MCF 10A (cell line): ENCODE measurements around the gene HCFC1. TPM values are rescaled to one million over a fixed set of nuclear protein-coding genes. Genes with fewer than 3 reads are reported as not detected.
"Not testable (repeated sequence)": the region's sequence is repeated elsewhere in the genome, so short reads cannot be mapped to it uniquely, and the experiment has no call there.

Experiments used
- BruUV-seq: library from RNA; stranded (reverse); fragments of 400-500 nt; replicated peaks from 2 replicates; lab custom pipeline; 2021; lab: Mats Ljungman, UMichigan
- CTCF ChIA-PET: fragments of 300-600 bp; sonication (Branson Sonifier 250); formaldehyde crosslinking; extraction: SDS; loops from one replicate; lab custom pipeline; 2021; ENCODE audit warnings: antibody characterized with exemption, inconsistent platforms; lab: Yijun Ruan, JAX
- POLR2A ChIA-PET: fragments of 300-600, 350-650 bp; sonication (Branson Sonifier 250); formaldehyde crosslinking; extraction: SDS; loops from one replicate; lab custom pipeline; 2020; ENCODE audit warnings: antibody characterized with exemption, inconsistent platforms; lab: Yijun Ruan, JAX
- DNase-seq: peaks from one replicate; pipeline ENCODE4 v3.0.0-alpha.2; 2018; ENCODE audit not compliant: unreplicated experiment
- H3K27ac Mint-ChIP-seq: one replicate; pipeline ENCODE4 v1.8.0; 2022; ENCODE audit warnings: mild to moderate bottlenecking, low read depth, mixed read lengths; ENCODE audit not compliant: unreplicated experiment
- H3K27me3 Mint-ChIP-seq: one replicate; pipeline ENCODE4 v1.8.0; 2022; ENCODE audit warnings: mixed read lengths; ENCODE audit not compliant: insufficient read depth, unreplicated experiment
- H3K36me3 Mint-ChIP-seq: one replicate; pipeline ENCODE4 v1.8.0; 2022; ENCODE audit warnings: mild to moderate bottlenecking, moderate library complexity, mixed read lengths; ENCODE audit not compliant: insufficient read depth, unreplicated experiment
- H3K4me1 Mint-ChIP-seq: one replicate; pipeline ENCODE4 v1.8.0; 2022; ENCODE audit warnings: mixed read lengths; ENCODE audit not compliant: insufficient read depth, unreplicated experiment
- H3K4me3 Mint-ChIP-seq: one replicate; pipeline ENCODE4 v1.8.0; 2022; ENCODE audit warnings: mild to moderate bottlenecking, moderate library complexity, mixed read lengths; ENCODE audit not compliant: unreplicated experiment
- H3K9me3 Mint-ChIP-seq: one replicate; pipeline ENCODE4 v1.8.0; 2022; ENCODE audit warnings: mixed read lengths; ENCODE audit not compliant: unreplicated experiment
- CTCF ChIP-seq: fragments of 200-600 bp; IDR thresholded peaks from one replicate; pipeline ENCODE4 v1.8.0; 2022; ENCODE audit warnings: antibody characterized with exemption, mild to moderate bottlenecking; ENCODE audit not compliant: unreplicated experiment
- intact Hi-C: fragments of 100-400 bp; cut with micrococcal nuclease; formaldehyde crosslinking; loops from 2 replicates; pipeline ENCODE4 v1.14.1; 2022
- total RNA-seq: library from RNA; stranded (reverse); gene quantifications from 2 replicates; pipeline ENCODE4 v1.2.3, GENCODE V29; 2022

HCFC1 gene
- total RNA-seq, 1 experiment from 2014 or later, result 44.5 TPM

- H3K27me3 Mint-ChIP-seq, result peaks cover 49% of the 10 kb centered on the region
- BruUV-seq, result no TSS peak
- no peak for TF ChIP-seq CTCF
- no peak for DNase-seq
- no peak overlapping the region for H3K27ac Mint-ChIP-seq
- H3K36me3 Mint-ChIP-seq, result no peaks in the 10 kb centered on the region
- intact Hi-C loops, result no loop called here
- H3K4me1 Mint-ChIP-seq, result peaks cover 6% of the 10 kb centered on the region
- H3K9me3 Mint-ChIP-seq, result no peaks in the 10 kb centered on the region
- H3K4me3 Mint-ChIP-seq, result no peak overlapping the region
- ChIA-PET POLR2A (no interaction called here), CTCF (interaction anchor here (0.6 to 0.8 kb wide), 4 partner anchors 17 to 493 kb away, joined by 3 to 4 read pairs (median 3); no protein-coding TSS in a partner anchor)
Measured at GRCh38 chrX:154000051-154000450, 28.4 kb upstream of the HCFC1 start.

- no peak for DNase-seq
- Mint-ChIP-seq H3K27ac (no peak overlapping the region), H3K9me3 (no peaks in the 10 kb centered on the region), H3K36me3 (no peaks in the 10 kb centered on the region), H3K27me3 (peaks cover 45% of the 10 kb centered on the region), H3K4me3 (no peak overlapping the region), H3K4me1 (peaks cover 6% of the 10 kb centered on the region)
- intact Hi-C loops, result no loop called here
- BruUV-seq, result no TSS peak
- TF ChIP-seq CTCF, result no peak
- ChIA-PET CTCF (interaction anchor here (0.6 to 0.7 kb wide), 2 partner anchors 77 to 492 kb away, joined by 3 to 4 read pairs; no protein-coding TSS in a partner anchor), POLR2A (no interaction called here)
Measured at GRCh38 chrX:153999359-154000037, 27.9 kb upstream of the HCFC1 start.

- intact Hi-C loops, result no loop called here
- H3K27ac Mint-ChIP-seq, result no peak overlapping the region
- no peaks in the 10 kb centered on the region for H3K9me3 Mint-ChIP-seq
- POLR2A ChIA-PET, result interaction anchor here (0.8 to 1.0 kb wide), 2 partner anchors 15 to 24 kb away, joined by 3 read pairs; no protein-coding TSS in a partner anchor
- CTCF ChIA-PET, result interaction anchor here (1.0 kb wide), 2 partner anchors 17 to 85 kb away, joined by 3 to 4 read pairs; no protein-coding TSS in a partner anchor
- H3K4me1 Mint-ChIP-seq, result no peaks in the 10 kb centered on the region
- H3K4me3 Mint-ChIP-seq, result no peak overlapping the region
- H3K27me3 Mint-ChIP-seq, result peaks cover 46% of the 10 kb centered on the region
- no peak for TF ChIP-seq CTCF
- DNase-seq, result no peak
- H3K36me3 Mint-ChIP-seq, result no peaks in the 10 kb centered on the region
- BruUV-seq, result no TSS peak
Measured at GRCh38 chrX:153995504-153995903, 23.9 kb upstream of the HCFC1 start.

GRCh38 chrX:153994398-153994797 is 22.8 kb upstream of the HCFC1 start:
- DNase-seq, H3K4me1 Mint-ChIP-seq, intact Hi-C loops, CTCF ChIA-PET, H3K36me3 Mint-ChIP-seq, H3K4me3 Mint-ChIP-seq, H3K27ac Mint-ChIP-seq, H3K9me3 Mint-ChIP-seq, BruUV-seq: not testable (repeated sequence)
- peaks cover 47% of the 10 kb centered on the region for H3K27me3 Mint-ChIP-seq
- POLR2A ChIA-PET, result interaction anchor here (0.7 kb wide), 1 partner anchor 10 kb away, joined by 3 read pairs; no protein-coding TSS in a partner anchor
